Choroid plexus epithelial cell (primary cell): ENCODE results near the gene RIT2.

Source experiments
- DNase-seq: peaks from one replicate; pipeline ENCODE4 v3.0.0-alpha.2; 2010; ENCODE audit warnings: low read depth
- H3K4me3 ChIP-seq: 2 replicates; pipeline ENCODE4 v1.5.1; 2011; ENCODE audit warnings: low read depth, mild to moderate bottlenecking, control low read depth, low read length, moderate library complexity
- TF ChIP-seq, protein P1 (sequence below): conservative IDR thresholded peaks from 2 replicates; pipeline ENCODE4 v1.5.1; 2011; ENCODE audit warnings: low read depth, mild to moderate bottlenecking, control low read depth, inconsistent platforms, low read length, moderate library complexity

RIT2 gene

GRCh38 chr18:43017622-43018021, 97.9 kb downstream of the RIT2 start:
- DNase-seq = no peak
- no peak overlapping the region for H3K4me3 ChIP-seq
- TF ChIP-seq, protein P1, sequence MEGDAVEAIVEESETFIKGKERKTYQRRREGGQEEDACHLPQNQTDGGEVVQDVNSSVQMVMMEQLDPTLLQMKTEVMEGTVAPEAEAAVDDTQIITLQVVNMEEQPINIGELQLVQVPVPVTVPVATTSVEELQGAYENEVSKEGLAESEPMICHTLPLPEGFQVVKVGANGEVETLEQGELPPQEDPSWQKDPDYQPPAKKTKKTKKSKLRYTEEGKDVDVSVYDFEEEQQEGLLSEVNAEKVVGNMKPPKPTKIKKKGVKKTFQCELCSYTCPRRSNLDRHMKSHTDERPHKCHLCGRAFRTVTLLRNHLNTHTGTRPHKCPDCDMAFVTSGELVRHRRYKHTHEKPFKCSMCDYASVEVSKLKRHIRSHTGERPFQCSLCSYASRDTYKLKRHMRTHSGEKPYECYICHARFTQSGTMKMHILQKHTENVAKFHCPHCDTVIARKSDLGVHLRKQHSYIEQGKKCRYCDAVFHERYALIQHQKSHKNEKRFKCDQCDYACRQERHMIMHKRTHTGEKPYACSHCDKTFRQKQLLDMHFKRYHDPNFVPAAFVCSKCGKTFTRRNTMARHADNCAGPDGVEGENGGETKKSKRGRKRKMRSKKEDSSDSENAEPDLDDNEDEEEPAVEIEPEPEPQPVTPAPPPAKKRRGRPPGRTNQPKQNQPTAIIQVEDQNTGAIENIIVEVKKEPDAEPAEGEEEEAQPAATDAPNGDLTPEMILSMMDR = no peak

DNA sequence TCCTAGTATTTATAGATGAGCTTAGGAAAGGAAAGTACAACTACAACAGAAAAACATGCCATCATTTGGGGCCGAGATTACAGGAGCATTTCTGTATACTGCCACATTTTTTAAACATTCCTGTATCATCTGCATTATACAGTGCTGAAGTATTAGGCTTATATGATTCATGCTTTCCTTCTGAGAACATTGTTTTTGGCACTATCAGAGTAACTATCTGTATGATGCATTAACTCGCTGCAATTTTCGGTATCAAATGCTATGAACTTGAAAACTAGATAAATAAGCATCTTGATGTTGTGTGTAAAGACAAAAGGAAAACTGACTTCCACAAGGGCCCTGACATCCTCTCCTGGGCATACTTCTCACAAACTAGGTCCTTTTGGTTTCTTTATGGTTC, 102.0 kb downstream of the RIT2 start:
- peak; percentile 74 for DNase-seq
- TF ChIP-seq, protein P1 = no peak
- peak overlapping the region; percentile 26 for H3K4me3 ChIP-seq

GRCh38 chr18:43012951-43013350, 102.5 kb downstream of the RIT2 start:
- TF ChIP-seq, protein P1 = no peak
- H3K4me3 ChIP-seq = no peak overlapping the region
- DNase-seq = peak; percentile 70

DNA sequence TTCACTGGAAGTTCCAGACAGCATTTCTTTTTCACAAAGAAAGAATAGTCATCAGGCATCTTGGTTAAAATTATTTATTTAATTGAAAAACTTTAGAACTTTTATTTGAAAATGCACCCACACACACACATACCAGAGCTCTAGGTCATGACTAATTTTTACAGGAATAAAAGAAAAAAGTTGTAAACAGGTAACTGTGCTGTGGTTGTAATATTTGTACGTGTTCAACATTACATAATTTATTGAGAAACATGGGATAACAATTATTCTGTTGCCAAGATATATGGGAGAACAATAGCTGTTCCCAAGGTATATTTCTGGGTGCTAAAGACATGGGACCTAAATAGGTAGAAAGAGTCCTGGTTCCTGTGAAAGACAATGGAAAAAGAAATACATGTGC, 104.9 kb downstream of the RIT2 start:
- DNase-seq = no peak
- no peak overlapping the region for H3K4me3 ChIP-seq
- TF ChIP-seq, protein P1 = no peak

GRCh38 chr18:43009674-43010073, 105.8 kb downstream of the RIT2 start:
- no peak overlapping the region for H3K4me3 ChIP-seq
- no peak for DNase-seq
- TF ChIP-seq, protein P1 = no peak

- TF ChIP-seq, protein P1 = no peak
- H3K4me3 ChIP-seq = no peak overlapping the region
- DNase-seq = no peak
Observed at GRCh38 chr18:43007365-43007764, 108.1 kb downstream of the RIT2 start.

GRCh38 chr18:43004421-43004820, 111.1 kb downstream of the RIT2 start:
- no peak overlapping the region for H3K4me3 ChIP-seq
- TF ChIP-seq, protein P1 = no peak
- no peak for DNase-seq
